PC-9 (cell line): Measurements from ENCODE around the gene FKBP1A.

ENCODE experiments used
- CTCF ChIP-seq: fragments of 200-600 bp; sonication (generic); conservative IDR thresholded peaks from 2 replicates; pipeline ENCODE4 v1.6.1; 2017; ENCODE audit warnings: mixed run types, antibody characterized with exemption, mild to moderate bottlenecking, moderate library complexity
- EZH2 ChIP-seq: fragments of 200-600 bp; sonication (generic); IDR thresholded peaks from 2 replicates; pipeline ENCODE4 v1.8.0; 2017; ENCODE audit warnings: antibody characterized with exemption, low read depth

- no peak for TF ChIP-seq EZH2
- no peak for TF ChIP-seq CTCF
These were observed 9.3 kb upstream of the FKBP1A start for GRCh38 chr20:1402149-1402548.
